IMR-90 (cell line): Measurements from ENCODE around the gene SFT2D3.

Source experiments
- BHLHE40 ChIP-seq: fragments of 150-350 bp; IDR thresholded peaks from 2 replicates; pipeline ENCODE4 v1.6.1; 2016; ENCODE audit warnings: mild to moderate bottlenecking, low read depth, low read length
- CEBPB ChIP-seq: IDR thresholded peaks from 2 replicates; pipeline ENCODE4 v1.6.1; 2012; ENCODE audit warnings: low read depth, low read length, improper control_type of control experiment
- MAFK ChIP-seq: IDR thresholded peaks from 2 replicates; pipeline ENCODE4 v1.6.1; 2012; ENCODE audit warnings: low read depth, low read length, improper control_type of control experiment
- MAZ ChIP-seq: IDR thresholded peaks from 2 replicates; pipeline ENCODE4 v1.6.1; 2012; ENCODE audit warnings: low read depth, mild to moderate bottlenecking, low read length, improper control_type of control experiment, moderate library complexity, borderline replicate concordance
- POLR2A ChIP-seq: IDR thresholded peaks from 2 replicates; pipeline ENCODE4 v1.6.1; 2012; ENCODE audit warnings: mild to moderate bottlenecking, low read depth, low read length
- RFX5 ChIP-seq: IDR thresholded peaks from 2 replicates; pipeline ENCODE4 v1.8.0; 2012; ENCODE audit warnings: low read depth, mild to moderate bottlenecking, low read length, moderate library complexity
- TF ChIP-seq, protein P1 (sequence below): conservative IDR thresholded peaks from 2 replicates; pipeline ENCODE4 v1.5.1; 2012; ENCODE audit warnings: mild to moderate bottlenecking, low read depth, low read length, improper control_type of control experiment

DNA sequence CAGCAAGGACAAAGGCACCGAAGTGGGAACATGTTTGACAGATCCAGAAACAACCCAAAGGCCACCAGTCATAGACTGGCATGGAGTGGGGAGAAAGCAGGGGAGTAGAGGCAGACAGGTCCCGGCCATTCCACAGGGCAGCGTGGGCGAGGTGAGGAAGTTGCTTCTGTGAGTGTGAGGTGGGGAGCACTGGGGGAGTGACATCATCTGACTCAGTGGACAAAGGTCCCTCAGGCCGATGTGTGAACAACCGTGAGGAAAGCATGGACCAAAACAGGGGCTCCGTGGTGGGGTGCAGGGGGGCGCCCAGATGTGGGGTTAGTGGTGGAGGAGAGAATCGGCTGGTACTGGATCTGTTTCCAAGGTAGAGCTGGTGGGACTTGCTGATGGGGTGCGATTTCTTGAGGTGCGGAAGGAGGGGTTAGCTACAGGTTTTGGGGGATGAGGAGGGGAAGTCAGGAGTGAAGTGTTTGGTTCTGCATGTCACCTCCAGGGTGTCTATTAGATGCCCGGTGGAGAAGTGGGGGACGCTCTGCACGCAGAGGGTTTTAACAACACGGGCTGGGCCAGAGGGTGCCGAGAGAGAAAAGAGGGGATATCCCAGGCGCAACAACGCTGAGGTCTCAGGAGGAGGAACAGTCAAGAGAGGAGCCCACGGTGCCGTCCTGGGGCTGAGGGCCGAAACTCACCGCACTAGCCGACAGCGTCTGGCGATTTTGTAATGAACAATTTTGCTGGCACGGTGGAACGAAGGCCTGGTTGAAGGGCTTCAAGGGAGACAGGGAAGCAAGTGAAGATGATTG lies 2.5 kb upstream of the SFT2D3 start:
- TF ChIP-seq, protein P1, sequence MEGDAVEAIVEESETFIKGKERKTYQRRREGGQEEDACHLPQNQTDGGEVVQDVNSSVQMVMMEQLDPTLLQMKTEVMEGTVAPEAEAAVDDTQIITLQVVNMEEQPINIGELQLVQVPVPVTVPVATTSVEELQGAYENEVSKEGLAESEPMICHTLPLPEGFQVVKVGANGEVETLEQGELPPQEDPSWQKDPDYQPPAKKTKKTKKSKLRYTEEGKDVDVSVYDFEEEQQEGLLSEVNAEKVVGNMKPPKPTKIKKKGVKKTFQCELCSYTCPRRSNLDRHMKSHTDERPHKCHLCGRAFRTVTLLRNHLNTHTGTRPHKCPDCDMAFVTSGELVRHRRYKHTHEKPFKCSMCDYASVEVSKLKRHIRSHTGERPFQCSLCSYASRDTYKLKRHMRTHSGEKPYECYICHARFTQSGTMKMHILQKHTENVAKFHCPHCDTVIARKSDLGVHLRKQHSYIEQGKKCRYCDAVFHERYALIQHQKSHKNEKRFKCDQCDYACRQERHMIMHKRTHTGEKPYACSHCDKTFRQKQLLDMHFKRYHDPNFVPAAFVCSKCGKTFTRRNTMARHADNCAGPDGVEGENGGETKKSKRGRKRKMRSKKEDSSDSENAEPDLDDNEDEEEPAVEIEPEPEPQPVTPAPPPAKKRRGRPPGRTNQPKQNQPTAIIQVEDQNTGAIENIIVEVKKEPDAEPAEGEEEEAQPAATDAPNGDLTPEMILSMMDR, result no peak
- TF ChIP-seq RFX5 (no peak), CEBPB (no peak), MAZ (no peak), MAFK (no peak), BHLHE40 (no peak), POLR2A (no peak)
